Right ventricle myocardium inferior (tissue), 1 donor: ENCODE data around the gene CATSPER1. TPM values are rescaled to one million over a fixed set of nuclear protein-coding genes. Genes with fewer than 3 reads are reported as not detected.

Experiments
- ATAC-seq: fragments of 200-7000 bp; cut with Tn5 transposase; one replicate; pipeline ENCODE4 v1.9.1; 2020; ENCODE audit warnings: mild to moderate bottlenecking, moderate library complexity
- DNase-seq: peaks from one replicate; pipeline ENCODE4 v3.0.0; 2021; ENCODE audit errors: missing footprints
- intact Hi-C: fragments of 100-400 bp; cut with DNase I; formaldehyde crosslinking; loops from one replicate; pipeline ENCODE4 v1.11.0; 2022
- long read RNA-seq: library from polyadenylated mRNA; unstranded; transcript quantifications from one replicate; pipeline ENCODE4 v2.0.0, GENCODE V29; 2021
- total RNA-seq: library from RNA; stranded (reverse); fragmentation: NEBNext Ultra II Directional; extraction: Animal tissue kit (Norgen Biotek cat#: 25700); gene quantifications from one replicate; pipeline ENCODE4 v1.2.1, GENCODE V29; 2021
- donor health status: DM: no; HTN: yes; CAD: no; lungs with severe emphysema.

The CATSPER1 gene
- total RNA-seq = not detected
- long read RNA-seq = 0 reads

- no peak for ATAC-seq
- intact Hi-C loops = no loop called here
- no peak for DNase-seq
Measured at GRCh38 chr11:66026017-66026529, at the start of gene CATSPER1. Gene CATSPER1 (minus strand): TSS chr11:66026479. CDS start chr11:66026379, 100 bp downstream.

DNA sequence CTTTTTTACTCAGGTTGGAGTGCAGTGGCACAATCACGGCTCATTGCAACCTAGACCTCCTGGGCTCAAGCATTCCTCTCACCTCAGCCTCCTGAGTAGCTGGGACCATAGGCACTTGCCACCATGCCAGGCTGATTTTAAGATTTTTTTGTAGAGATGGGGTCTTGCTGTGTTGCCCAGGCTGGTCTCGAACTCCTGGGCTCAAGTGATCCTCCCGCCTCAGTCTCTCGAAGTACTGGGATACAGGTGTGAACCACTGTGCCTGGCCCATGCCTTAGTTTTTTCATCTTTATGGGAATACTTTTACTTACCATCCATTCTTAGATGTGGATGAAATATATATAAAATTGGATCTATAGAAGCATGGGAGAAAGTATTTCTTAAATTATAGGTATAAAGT is 49.0 kb upstream of the CATSPER1 start:
- ATAC-seq = no peak
- no peak for DNase-seq
- intact Hi-C loops = no loop called here

- intact Hi-C loops = no loop called here
Measured at GRCh38 chr11:66073669-66074068, 47.4 kb upstream of the CATSPER1 start.

DNA sequence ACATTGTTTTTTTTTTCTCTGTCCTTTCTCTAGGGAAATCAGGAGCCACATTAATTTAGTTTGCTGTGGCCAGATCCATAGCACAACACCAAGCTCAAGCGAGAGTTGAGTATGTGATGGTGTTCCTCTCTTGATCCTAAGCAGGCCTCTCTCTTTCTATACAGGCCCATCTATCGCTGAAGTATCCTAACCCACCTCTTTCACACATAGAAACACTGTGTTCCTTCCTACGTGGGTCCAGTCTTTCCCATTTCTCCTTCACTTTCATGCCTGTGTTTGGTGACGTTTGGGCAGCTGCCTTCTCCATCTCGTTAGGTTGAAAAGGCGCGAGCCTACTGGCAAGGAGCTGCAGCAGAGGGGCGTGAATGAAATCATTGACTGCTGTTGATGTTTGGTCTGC is 46.2 kb upstream of the CATSPER1 start:
- ATAC-seq (no peak), DNase-seq (no peak)
- intact Hi-C loops = no loop called here

More at GRCh38 chr11:66073669-66074068, 47.4 kb upstream of the CATSPER1 start:
- DNase-seq (no peak), ATAC-seq (no peak)

- no peak for DNase-seq
- intact Hi-C loops = no loop called here
- ATAC-seq = no peak
Measured at GRCh38 chr11:66072081-66072480, 45.8 kb upstream of the CATSPER1 start.

- ATAC-seq (no peak), DNase-seq (no peak)
- intact Hi-C loops = no loop called here
Measured at GRCh38 chr11:66071381-66071801, 45.1 kb upstream of the CATSPER1 start.

DNA sequence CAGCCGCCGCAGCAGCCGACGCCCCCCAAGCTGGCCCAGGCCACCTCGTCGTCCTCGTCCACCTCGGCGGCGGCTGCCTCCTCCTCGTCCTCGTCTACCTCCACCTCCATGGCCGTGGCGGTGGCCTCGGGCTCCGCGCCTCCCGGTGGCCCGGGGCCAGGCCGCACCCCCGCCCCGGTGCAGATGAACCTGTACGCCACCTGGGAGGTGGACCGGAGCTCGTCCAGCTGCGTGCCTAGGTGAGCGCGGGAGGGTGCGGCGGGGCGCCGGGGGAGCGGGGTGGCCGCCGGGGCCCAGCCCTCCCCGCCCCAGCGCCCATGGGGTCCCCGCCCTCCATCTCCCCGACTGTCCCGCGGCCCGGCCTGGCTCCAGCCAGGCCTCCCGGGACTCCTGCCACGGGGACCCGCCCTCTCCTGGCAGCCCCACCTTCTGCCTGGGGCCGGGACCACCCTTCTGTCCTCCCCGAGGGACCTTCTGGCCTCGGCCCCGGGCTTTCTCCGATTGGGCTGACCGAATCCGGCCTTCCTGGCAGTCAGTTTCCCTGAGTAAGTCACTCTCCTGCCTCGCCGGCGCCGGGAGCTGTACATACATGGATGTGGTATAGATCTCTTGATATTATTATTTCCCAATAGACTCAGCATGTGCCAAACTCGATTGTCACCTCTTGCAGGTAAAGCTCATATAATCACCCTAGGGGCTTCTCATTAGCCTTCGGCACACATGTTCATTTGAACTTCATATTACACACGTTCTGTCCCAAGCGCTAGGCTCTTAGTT is 44.5 kb upstream of the CATSPER1 start:
- intact Hi-C loops = no loop called here
- ATAC-seq = peak; percentile 19

DNA sequence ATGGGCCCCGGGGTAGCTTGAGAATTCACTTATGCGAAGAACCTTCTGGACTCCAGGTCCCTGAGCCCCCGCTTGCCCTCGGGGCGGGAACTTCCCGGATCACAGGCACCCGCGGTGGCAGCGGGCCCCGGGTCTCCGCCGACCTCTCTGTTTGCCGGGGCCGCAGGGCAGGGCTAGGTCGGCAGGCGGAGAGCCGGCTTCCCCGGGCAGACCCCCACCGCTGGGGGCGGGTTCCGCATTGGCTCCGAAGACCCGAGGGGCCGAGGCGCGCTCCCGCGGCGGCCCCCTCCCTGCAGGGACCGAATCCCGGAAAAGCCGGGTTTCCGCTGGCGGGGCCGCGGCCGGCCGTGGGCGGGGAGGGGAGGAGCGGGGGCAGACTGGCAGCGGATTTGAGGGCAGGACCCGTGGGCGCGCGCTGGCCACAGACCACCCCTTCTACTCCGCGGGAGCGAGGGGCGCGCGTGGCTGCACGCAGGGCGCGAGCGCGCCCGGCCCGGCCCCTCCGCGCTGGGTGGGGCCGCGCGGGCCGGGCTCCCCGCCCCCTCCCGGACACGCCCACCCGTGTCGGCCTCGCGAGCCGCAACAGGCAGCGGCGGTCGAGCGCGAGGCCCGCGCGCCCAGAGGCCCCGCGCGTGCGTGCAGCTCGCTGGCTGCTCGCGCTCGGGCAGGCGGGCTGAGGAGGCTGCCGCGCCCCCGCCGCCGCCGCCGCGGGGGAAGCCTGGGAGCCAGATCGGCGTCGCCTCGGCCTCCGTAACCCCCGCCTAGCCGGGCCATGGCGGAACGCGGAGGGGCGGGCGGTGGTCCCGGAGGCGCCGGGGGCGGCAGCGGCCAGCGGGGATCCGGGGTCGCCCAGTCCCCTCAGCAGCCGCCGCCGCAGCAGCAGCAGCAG is 43.7 kb upstream of the CATSPER1 start, which contains the start of gene PACS1:
Gene PACS1, plus strand, starts transcription at position 558 of the 889 bp plus-strand sequence. Its CDS starts 215 bp downstream, at position 773.
- ATAC-seq = peak; percentile 89
- peak; percentile 92 for DNase-seq
- intact Hi-C loops = loop anchor here (5.0 kb wide), 1 partner anchor 57 kb away; no protein-coding TSS in a partner anchor

More for the DNA sequence above, 44.5 kb upstream of the CATSPER1 start:
- peak; percentile 86 for DNase-seq

GRCh38 chr11:66068923-66069714 is 42.8 kb upstream of the CATSPER1 start:
- peak; percentile 37 for ATAC-seq
- peak; percentile 76 for DNase-seq
- intact Hi-C loops = loop anchor here (5.0 kb wide), 1 partner anchor 58 kb away; no protein-coding TSS in a partner anchor

DNA sequence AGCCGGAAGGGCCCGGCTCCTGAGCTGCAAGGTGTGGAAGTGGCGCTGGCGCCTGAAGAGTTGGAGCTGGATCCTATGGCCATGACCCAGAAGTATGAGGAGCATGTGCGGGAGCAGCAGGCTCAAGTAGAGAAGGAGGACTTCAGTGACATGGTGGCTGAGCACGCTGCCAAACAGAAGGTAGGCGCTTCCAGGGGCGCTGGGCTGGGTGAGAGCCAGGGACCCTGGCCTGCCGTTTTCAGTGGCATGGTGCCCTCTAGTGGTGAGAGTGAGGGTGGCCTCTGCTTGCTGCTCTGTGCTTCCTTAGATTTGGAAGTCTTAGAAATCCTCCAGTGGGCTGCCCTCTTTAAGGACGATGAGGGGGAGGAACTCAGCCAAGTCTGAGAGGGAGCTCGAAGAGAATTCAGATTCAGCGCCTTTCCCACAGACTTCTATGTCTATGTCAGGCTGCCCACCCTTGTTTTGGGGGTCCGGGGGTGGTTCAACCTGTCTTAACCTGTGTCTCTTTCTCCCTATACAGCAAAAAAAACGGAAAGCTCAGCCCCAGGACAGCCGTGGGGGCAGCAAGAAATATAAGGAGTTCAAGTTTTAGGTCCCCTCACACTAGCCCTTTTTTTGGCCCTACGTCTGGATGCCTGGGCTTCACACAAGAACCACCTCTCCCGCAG is 42.0 kb upstream of the CATSPER1 start:
- intact Hi-C loops = loop anchor here (5.0 kb wide), 1 partner anchor 59 kb away; no protein-coding TSS in a partner anchor
- peak; percentile 83 for DNase-seq
- ATAC-seq = peak; percentile 29

- ATAC-seq = no peak
- intact Hi-C loops = loop anchor here (5.0 kb wide), 1 partner anchor 60 kb away; no protein-coding TSS in a partner anchor
- no peak for DNase-seq
Measured at GRCh38 chr11:66067640-66068039, 41.4 kb upstream of the CATSPER1 start.

- DNase-seq (no peak), ATAC-seq (no peak)
- intact Hi-C loops = loop anchor here (5.0 kb wide), 1 partner anchor 61 kb away; no protein-coding TSS in a partner anchor
Measured at GRCh38 chr11:66066751-66067150, 40.5 kb upstream of the CATSPER1 start.

DNA sequence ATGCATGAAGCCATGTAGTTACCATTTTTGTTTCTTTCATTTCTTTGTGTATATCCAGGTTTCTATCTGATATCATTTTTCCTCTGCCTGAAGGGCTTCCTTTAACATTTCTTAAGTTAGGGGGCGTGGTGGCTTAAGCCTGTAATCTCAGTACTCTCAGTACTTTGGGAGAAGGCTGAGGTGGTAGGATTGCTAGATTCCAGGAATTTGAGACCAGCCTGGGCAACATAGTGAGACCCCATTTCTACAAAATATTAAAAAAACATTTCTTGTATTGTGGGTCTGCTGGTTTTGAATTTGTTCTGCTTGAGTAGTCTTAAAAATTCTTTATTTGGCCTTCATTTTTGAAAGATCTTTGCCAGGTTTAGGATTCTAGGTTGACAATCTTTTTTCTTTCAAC is 38.3 kb upstream of the CATSPER1 start:
- no peak for ATAC-seq
- intact Hi-C loops = no loop called here
- DNase-seq = no peak

GRCh38 chr11:66063900-66064299 is 37.6 kb upstream of the CATSPER1 start:
- intact Hi-C loops = no loop called here
- DNase-seq = no peak
- no peak for ATAC-seq

- no peak for DNase-seq
- ATAC-seq = no peak
- intact Hi-C loops = no loop called here
Measured at GRCh38 chr11:66062408-66062807, 36.1 kb upstream of the CATSPER1 start.

- ATAC-seq (no peak), DNase-seq (no peak)
- intact Hi-C loops = no loop called here
Measured at GRCh38 chr11:66061268-66061667, 35.0 kb upstream of the CATSPER1 start.

DNA sequence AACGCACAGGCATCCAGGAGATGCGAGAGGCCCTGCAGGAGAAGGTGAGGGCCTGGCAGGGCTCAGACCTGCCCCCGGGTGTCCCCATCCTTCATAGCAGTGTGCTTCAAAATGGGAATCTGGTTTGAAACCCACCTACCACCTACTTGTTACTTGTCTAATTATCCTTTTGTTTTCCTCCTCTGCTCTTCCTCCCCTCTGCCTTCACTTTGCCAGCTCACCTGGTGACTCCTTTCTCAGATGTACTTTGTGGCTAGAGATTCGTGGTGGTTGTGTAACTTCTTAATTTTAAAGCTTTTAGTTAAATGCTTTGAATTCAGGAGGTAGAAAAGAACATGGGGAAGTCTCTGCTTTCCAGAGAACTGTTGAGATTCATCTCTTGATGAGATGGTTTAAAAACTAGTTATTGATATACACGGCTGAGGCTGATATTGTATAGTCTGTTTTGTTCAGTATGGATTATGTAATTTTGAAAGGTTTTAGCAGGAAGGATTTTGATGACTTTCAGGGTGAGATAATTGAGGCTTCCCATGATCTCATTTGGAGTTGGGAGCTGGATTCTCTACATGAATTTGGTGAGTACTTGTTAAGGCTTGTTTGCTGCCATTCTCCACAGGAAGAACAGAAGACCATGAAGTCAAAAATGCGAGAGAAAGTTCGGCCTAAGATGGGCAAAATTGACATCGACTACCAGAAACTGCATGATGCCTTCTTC is 33.8 kb upstream of the CATSPER1 start:
- DNase-seq (no peak), ATAC-seq (no peak)
- intact Hi-C loops = no loop called here
